8988T (cell line): Measurements from ENCODE around the gene LPAR2.
"Not testable (repeated sequence)": the region's sequence is repeated elsewhere in the genome, so short reads cannot be mapped to it uniquely, and the experiment has no call there.

Experiments used
- DNase-seq: peaks from one replicate; pipeline ENCODE4 v3.0.0; 2011

Gene LPAR2

GRCh38 chr19:19627621-19628500, at the start of gene LPAR2:
TSS of gene LPAR2 (minus strand) at chr19:19628220. CDS start at chr19:19627275, 945 bp downstream.
- DNase-seq = peak; percentile 60

GRCh38 chr19:19677579-19677978, 49.6 kb upstream of the LPAR2 start:
- no peak for DNase-seq

GRCh38 chr19:19674315-19674714, 46.3 kb upstream of the LPAR2 start:
- no peak for DNase-seq

GRCh38 chr19:19672816-19673215, 44.8 kb upstream of the LPAR2 start:
- no peak for DNase-seq

GRCh38 chr19:19670070-19670551, 42.1 kb upstream of the LPAR2 start:
- DNase-seq = no peak

- peak; percentile 76 for DNase-seq
Observed at GRCh38 chr19:19668230-19669012, 40.4 kb upstream of the LPAR2 start, which contains the start of gene ZNF101. TSS of gene ZNF101 (plus strand) at chr19:19668839. CDS start at chr19:19668964, 125 bp downstream.

- not testable (repeated sequence) for DNase-seq
Observed at GRCh38 chr19:19665420-19665948, 37.5 kb upstream of the LPAR2 start.

GRCh38 chr19:19663256-19664120, 35.5 kb upstream of the LPAR2 start, which contains the start of gene ATP13A1:
TSS of gene ATP13A1 (minus strand) at chr19:19663676. CDS start at chr19:19663666, 10 bp downstream.
- DNase-seq = peak; percentile 69

GRCh38 chr19:19662871-19663255, 34.8 kb upstream of the LPAR2 start:
- DNase-seq = no peak

- DNase-seq = no peak
Observed at GRCh38 chr19:19662344-19662743, 34.3 kb upstream of the LPAR2 start.

- DNase-seq = no peak
Observed at GRCh38 chr19:19661675-19662251, 33.7 kb upstream of the LPAR2 start.

- DNase-seq = no peak
Observed at GRCh38 chr19:19661141-19661674, 33.2 kb upstream of the LPAR2 start.

- peak; percentile 4 for DNase-seq
Observed at GRCh38 chr19:19659646-19660245, 31.7 kb upstream of the LPAR2 start.

- DNase-seq = peak; percentile 7
Observed at GRCh38 chr19:19657397-19657783, 29.4 kb upstream of the LPAR2 start.

GRCh38 chr19:19656451-19657396, 28.7 kb upstream of the LPAR2 start:
- DNase-seq = peak; percentile 8

- DNase-seq = peak; percentile 8
Observed at GRCh38 chr19:19655641-19656343, 27.8 kb upstream of the LPAR2 start.

- DNase-seq = peak; percentile 18
Observed at GRCh38 chr19:19655051-19655594, 27.1 kb upstream of the LPAR2 start.

GRCh38 chr19:19654441-19654840, 26.4 kb upstream of the LPAR2 start:
- DNase-seq = no peak

- DNase-seq = no peak
Observed at GRCh38 chr19:19653597-19654147, 25.7 kb upstream of the LPAR2 start.
